Measurements from ENCODE around the gene DIP2B. TPM values are rescaled to one million over a fixed set of nuclear protein-coding genes. Genes with fewer than 3 reads are reported as not detected.

The DIP2B gene
- total RNA-seq, 1 donor from 2014 or later, result 8.5 TPM

GRCh38 chr12:50507474-50507838 is 2.7 kb downstream of the DIP2B start:
- no peak overlapping the region for H3K4me3 ChIP-seq
- no peak overlapping the region for H3K27ac ChIP-seq
- intact Hi-C loops (cut with DNase I), result loop anchor here (10.0 kb wide), 1 partner anchor 517 kb away; the partner anchor contains the start of gene SLC11A2
- H3K27me3 ChIP-seq, result no peaks in the 10 kb centered on the region
- TF ChIP-seq CTCF (IDR thresholded peaks at IDR 0.05), result no peak
- no peaks in the 10 kb centered on the region for H3K9me3 ChIP-seq
- no peaks in the 10 kb centered on the region for H3K36me3 ChIP-seq
- no peak for DNase-seq (ENCODE audit: low spot score in 2 of 2)
- peaks cover 2 to 22% of the 10 kb centered on the region in 2 donors for H3K4me1 ChIP-seq

GRCh38 chr12:50507930-50508329 is 3.1 kb downstream of the DIP2B start:
- no peak overlapping the region for H3K4me3 ChIP-seq
- TF ChIP-seq CTCF (IDR thresholded peaks at IDR 0.05), result no peak
- no peaks in the 10 kb centered on the region for H3K36me3 ChIP-seq
- H3K27me3 ChIP-seq, result no peaks in the 10 kb centered on the region
- H3K4me1 ChIP-seq, result peaks cover 2 to 22% of the 10 kb centered on the region in 2 donors
- no peaks in the 10 kb centered on the region for H3K9me3 ChIP-seq
- intact Hi-C loops (cut with DNase I), result loop anchor here (10.0 kb wide), 1 partner anchor 517 kb away; the partner anchor contains the start of gene SLC11A2
- no peak for DNase-seq (ENCODE audit: low spot score in 2 of 2)
- no peak overlapping the region for H3K27ac ChIP-seq

- H3K4me1 ChIP-seq, result peaks cover 2 to 22% of the 10 kb centered on the region in 2 donors
These were observed 3.6 kb downstream of the DIP2B start for GRCh38 chr12:50508414-50508813.

GRCh38 chr12:50508970-50509663 is 4.3 kb downstream of the DIP2B start:
- no peaks in the 10 kb centered on the region for H3K36me3 ChIP-seq
- no peaks in the 10 kb centered on the region for H3K9me3 ChIP-seq
- H3K4me3 ChIP-seq, result no peak overlapping the region
- no peak for TF ChIP-seq CTCF (IDR thresholded peaks at IDR 0.05)
- intact Hi-C loops (cut with DNase I), result loop anchor here (10.0 kb wide), 1 partner anchor 516 kb away; the partner anchor contains the start of gene SLC11A2
- H3K27ac ChIP-seq, result no peak overlapping the region
- H3K27me3 ChIP-seq, result no peaks in the 10 kb centered on the region
- no peak for DNase-seq (ENCODE audit: low spot score in 2 of 2)
- H3K4me1 ChIP-seq, result peaks cover 2 to 22% of the 10 kb centered on the region in 2 donors

More at GRCh38 chr12:50508414-50508813, 3.6 kb downstream of the DIP2B start:
- no peak for TF ChIP-seq CTCF (IDR thresholded peaks at IDR 0.05)
- no peak overlapping the region for H3K4me3 ChIP-seq
- intact Hi-C loops (cut with DNase I), result loop anchor here (10.0 kb wide), 1 partner anchor 516 kb away; the partner anchor contains the start of gene SLC11A2
- H3K9me3 ChIP-seq, result no peaks in the 10 kb centered on the region
- no peak overlapping the region for H3K27ac ChIP-seq
- no peaks in the 10 kb centered on the region for H3K36me3 ChIP-seq
- DNase-seq (ENCODE audit: low spot score in 2 of 2), result no peak
- H3K27me3 ChIP-seq, result no peaks in the 10 kb centered on the region

GRCh38 chr12:50514526-50515276 is 9.9 kb downstream of the DIP2B start:
- H3K4me3 ChIP-seq, result no peak overlapping the region
- no peaks in the 10 kb centered on the region for H3K9me3 ChIP-seq
- no peaks in the 10 kb centered on the region for H3K36me3 ChIP-seq
- no peak for TF ChIP-seq CTCF (IDR thresholded peaks at IDR 0.05)
- no peak for DNase-seq (ENCODE audit: low spot score in 2 of 2)
- H3K27me3 ChIP-seq, result no peaks in the 10 kb centered on the region
- intact Hi-C loops (cut with DNase I), result no loop called here
- H3K27ac ChIP-seq, result no peak overlapping the region
- peaks cover 0 to 4% of the 10 kb centered on the region in 2 donors for H3K4me1 ChIP-seq

Data from ascending aorta (tissue), 2 donors.